Nucleus accumbens (tissue), 56 donors: Measurements from ENCODE around the gene PDE7B.
"Not testable (repeated sequence)": the region's sequence is repeated elsewhere in the genome, so short reads cannot be mapped to it uniquely, and the experiment has no call there.

ENCODE experiments used
- DNase-seq, 56 donors: peaks; one replicate each; lab custom pipeline; 2025; lab: John Stamatoyannopoulos, UW

Gene PDE7B

DNA sequence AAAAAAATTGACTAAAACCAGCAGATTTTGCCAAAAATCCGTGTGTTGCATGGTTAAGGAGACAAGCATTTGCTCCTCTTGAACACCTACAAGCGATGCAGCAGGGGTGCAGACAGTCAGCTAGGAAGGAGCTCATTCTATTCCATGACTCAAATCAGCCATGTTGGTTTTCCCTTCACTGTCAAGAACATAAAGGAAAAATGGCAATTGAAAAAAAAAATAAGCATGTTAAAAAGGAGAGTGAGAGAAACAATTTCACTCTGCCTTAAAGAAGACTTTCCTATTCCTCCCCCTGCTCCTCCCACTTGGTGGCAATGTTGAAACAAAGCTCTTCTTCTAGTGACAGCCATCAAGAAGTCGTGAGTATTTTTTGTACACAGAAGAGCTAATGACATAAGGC, 283.2 kb downstream of the PDE7B start:
- peak in 12 of 56 donors; percentile 5 to 69 (median 32) for DNase-seq

DNA sequence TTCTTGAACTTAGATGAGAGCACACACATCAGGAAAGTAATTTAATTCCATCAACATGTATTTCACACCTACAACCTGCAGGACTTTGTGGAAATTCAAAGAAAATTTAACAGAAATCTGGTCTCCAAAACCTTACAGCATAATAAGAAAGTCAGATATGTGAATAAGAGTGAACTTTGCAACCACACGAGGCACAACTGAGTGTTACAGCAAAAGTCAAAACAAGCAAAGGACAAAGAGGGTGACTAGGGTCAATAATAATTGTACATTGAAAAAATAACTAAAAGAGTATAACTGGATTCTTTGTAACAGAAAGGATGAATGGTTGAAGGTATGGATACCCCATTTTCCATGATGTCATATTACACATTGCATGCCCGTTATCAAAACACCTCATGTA, 284.8 kb downstream of the PDE7B start:
- no peak for DNase-seq

DNA sequence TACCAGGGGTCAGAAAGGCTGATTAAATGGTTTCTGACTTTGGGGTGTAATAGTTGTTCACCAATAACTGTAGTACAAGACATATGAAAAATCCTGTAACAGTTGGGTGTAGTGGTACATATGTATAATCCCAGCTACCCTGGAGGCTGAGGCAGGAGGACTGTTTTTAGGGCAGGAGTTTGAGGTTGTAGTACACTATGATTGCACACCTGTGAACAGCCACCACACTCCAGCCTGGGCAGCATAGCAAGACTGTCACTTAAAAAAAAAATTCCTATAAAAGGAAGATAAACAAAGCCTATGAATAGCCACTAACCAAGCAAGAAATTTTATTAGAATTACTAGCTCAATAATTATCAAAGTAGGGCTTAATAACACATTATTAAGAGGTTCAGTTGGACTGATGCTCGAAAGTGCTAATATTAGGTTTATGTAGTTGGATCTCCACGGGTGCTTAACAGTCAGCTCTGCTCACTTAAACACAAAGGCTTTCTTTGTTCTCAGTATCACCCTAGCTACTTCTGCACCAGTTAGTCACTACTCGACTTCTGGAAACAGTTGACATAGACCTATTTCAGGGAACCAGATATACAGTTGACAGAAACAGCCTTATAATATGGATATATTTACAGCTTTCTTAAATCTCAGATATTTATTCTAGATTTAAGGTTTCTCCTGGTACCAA, 285.6 kb downstream of the PDE7B start:
- DNase-seq, result no peak

DNA sequence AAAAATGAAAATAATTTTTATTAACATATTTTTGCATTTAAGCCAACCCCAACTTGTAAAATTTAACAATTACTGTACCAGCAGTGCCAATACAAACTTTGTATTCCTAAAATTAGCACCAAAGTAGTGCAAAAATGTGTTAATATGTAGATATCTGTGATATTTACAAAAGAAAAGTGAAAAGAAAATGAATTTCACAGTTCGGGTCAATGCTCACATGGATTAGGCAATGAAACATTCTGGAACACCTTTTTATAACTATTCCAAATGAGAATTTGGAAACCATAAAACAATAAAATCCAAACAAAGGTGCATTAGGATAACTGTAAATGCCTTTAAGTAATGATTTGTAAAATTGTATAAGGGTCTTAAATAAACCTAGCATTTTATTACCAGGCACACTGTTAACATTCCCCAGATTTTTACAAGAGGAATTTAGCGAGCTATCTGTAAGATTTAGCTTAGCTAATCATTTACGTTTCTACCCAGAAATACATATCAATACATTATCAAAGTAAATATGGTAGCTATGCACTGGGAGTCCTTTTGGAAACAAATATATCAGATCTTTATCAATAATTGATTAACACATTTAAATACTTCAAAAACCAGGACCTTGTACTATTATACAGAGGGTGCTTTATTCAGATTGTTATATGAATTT, 286.4 kb downstream of the PDE7B start:
- DNase-seq, result no peak

DNA sequence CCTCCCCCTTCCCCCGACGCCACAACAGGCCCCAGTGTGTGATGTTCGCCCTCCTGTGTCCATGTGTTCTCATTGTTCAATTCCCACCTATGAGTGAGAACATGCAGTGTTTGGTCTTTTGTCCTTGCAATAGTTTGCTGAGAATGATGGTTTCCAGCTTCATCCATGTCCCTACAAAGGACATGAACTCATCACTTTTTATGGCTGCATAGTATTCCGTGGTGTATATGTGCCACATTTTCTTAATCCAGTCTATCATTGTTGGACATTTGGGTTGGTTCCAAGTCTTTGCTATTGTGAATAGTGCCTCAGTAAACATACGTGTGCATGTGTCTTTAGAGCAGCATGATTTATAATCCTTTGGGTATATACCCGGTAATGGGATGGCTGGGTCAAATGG, 287.6 kb downstream of the PDE7B start:
- not testable (repeated sequence) for DNase-seq

DNA sequence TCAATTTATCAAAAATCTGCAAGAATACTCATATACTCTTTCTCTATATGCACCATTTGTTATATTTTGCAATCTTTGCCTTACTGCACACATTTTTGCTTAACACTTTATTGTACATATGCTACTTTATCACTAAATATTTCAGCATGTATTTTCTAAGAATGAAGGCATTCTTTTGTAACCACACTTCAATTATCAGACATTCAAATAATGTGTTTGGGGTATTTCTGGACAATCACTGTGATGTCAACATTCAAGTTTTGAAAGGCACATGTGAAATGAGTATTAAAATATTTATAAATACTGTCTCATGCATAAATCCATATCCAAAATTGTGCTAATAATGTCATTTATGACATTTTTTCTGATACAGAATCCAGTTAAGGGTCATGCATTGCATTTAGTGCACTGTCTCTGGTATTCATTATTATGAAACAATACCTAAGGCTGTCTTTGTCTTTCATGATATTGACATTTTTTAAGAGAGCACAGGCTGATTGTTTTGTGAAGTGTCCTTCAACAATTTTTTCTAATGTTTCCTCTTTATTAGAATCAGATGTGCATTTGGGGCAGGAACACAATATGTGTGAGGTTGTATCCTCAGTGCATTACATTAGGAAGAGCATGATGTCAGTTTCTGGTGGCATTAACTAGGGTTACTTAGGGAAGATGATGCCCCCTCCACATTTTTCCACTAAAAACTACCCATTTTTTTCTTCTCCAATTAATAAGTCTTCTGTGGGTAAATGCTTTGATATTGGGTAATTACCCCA, 292.9 kb downstream of the PDE7B start:
- no peak for DNase-seq

DNA sequence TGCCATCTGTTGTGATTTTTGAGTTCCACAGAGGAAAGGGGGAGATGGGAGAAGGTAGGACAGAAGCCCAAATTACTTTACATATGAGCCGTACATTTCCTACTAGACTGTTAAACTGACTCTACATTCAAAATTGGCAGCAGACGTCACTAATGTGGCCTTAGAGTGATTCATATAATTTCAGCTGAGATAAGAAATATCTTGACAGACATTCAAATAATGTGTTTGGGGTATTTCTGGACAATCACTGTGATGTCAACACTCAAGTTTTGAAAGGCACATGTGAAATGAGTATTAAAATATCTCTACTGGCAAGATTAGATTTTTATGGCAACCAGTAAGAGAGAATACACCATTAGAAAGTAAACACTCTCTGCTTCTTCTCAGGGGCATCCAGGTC, 294.6 kb downstream of the PDE7B start:
- no peak for DNase-seq

DNA sequence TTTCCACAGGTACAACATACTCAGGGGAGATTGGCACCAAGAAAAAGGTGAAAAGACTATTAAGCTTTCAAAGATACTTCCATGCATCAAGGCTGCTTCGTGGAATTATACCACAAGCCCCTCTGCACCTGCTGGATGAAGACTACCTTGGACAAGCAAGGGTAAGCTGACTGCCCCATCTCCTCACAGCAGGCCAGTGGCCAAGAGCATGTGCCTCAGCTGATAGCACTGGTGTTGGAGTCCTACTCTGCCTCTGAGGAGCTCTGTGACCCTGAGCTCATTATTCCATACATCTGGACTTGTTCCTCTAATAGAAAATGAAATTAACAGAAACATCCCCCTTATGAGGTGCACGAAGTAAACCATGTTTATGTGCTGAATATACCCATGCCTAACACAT, 295.8 kb downstream of the PDE7B start:
- no peak for DNase-seq

DNA sequence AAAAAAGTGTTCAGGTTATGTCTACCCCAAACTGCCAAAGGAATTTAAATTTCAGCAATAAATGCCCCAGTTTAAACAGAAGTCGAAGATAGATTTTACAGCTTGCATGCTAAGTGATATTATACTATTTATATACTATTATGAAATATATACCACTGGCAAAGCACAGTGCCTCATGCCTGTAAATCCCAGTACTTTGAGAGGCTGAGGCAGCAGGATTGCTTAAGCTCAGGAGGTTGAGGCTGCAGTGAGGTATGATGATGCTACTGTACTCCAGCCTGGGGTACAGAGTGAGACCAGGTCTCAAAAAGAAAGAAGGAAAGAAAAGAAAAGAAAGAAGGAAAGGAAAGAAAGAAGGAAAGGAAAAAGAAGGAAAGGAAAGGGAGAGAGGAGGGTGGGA, 296.6 kb downstream of the PDE7B start:
- DNase-seq, result no peak

DNA sequence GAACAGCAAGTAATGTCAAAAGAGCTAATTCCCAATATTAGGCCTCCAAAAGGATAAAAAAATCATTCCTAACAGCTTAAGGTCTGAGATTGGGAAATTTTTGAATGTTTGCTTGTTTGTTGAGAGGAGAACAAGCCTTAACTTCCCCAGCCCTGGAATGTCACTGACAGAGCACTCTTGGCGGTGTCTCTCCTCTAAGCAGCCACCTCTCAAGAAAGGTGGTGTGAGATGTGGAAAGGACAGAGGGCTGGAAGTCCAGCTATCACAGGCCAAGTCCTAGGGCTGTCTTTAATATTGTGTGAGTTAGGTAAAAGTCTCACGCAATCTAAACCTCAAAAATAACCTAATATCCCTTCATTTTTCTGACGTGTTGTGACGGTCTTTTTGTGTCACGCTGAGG, 297.0 kb downstream of the PDE7B start:
- no peak for DNase-seq

DNA sequence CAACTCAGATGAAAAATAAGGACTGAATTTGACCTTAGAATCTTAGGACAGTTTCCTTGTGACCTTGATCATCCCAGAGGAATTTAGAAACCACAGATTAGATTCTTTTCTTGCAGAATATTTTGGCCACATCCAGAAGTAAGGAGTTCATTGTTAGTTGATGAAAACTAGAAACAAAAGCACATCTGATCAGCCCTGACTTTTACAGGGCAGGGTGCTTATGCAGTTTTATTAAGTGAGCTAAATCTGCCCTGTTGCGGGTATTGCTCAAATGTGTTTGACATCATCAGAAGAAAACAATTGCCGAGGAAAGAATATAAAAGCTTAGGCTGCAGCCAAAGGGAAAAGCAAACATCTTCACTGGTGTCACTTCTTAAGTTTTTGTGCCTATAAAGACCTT, 297.8 kb downstream of the PDE7B start:
- DNase-seq, result no peak

DNA sequence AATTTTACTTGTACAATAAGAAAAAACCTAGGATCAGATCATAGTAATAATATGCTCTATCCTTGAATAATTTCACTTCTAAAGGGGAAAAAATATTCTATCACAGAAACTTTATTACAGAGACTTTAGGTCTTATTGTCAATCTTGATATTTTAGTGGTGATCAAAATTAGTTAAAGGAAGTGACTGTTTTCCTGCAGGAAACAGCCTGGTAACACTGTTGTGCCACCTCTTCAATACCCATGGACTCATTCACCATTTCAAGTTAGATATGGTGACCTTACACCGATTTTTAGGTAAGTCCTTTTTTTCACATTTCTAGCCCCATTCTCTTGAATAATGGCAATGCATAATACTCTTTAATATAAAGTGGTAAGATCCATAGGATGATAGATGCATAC, 299.5 kb downstream of the PDE7B start:
- DNase-seq, result no peak

DNA sequence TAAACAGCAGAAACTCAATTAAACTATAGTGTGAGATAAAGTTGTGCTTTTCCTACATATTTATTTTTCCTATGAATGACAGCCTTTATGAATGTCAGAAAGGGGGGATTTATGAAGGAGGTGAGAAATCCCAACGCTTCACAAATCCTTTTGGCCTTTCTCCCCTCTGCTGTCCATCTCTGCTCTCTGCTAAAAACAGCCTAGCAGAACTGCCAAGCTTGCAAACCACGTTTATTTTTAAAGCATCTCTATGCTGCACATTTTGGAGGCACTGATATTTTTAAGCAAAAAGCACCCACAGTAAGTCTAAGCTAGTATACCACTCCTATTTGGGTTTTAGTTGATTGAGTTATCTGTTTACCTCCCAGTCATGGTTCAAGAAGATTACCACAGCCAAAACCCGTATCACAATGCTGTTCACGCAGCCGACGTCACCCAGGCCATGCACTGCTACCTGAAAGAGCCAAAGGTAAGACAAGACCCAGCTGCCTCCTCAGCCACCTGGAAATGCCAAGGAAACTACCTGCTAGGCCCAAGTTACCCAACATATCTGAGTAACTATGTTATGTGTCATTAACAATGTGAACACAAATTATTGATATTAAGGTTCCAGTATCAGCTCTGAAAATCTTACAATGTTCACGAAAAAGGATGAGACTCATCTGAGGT, 302.3 kb downstream of the PDE7B start:
- no peak for DNase-seq

DNA sequence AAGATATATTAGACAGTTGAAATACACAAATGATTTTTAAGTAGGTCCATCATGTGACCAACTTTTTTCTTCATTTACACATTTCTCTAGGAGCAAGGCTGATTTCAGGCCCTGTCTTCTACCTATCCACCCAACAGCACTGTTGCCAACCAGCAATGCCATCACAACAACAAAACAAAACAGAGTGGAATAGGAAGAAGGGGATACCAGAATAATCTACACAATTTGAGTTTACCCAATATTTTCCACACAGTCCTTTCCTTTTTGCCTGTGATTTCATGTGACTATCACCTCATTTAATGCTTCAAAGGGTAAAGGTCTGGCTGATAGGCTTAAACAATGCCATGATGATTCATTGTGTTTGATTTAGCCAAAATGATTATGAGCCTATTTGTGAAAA, 303.7 kb downstream of the PDE7B start:
- no peak for DNase-seq

DNA sequence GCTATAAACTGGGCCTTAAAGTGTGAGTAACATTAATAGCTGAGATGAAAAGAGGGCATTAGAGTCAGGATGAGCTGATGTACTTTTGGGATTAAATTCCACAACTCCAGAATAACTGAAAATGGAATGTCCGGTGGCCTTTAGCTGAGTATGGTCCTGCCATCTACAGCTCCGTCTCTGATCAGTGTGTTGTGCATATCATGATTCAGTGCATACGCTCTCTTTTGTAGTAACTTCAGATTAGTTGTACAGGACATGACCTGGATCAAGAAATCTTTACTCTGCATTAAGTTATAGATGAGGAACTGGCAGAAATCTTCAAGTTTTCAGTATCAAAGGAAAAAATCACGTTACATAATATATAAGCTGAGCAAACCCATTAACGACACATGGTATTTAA, 306.2 kb downstream of the PDE7B start:
- DNase-seq, result no peak

DNA sequence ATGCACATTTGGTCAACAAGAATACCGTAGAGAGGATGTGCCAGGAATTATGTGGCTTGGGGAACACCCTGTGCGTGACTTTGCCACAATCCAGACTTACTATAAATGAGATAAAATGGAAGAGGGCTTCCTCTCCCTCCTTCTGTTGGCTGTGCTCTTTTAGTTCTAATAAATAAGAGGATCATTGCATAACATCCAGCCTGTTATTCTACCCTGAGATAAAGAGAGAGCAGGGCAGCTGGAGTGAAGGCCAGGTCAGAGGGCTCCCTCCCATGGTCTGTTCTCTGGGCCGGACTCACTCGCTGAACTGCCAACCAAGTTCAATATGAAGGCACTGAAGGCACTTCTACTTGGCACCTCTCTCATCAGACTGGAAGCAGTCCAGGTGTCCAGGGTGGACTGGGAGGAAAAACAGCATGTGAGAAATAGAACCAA, 306.9 kb downstream of the PDE7B start:
- peak in 9 of 56 donors; percentile 2 to 35 (median 4) for DNase-seq

DNA sequence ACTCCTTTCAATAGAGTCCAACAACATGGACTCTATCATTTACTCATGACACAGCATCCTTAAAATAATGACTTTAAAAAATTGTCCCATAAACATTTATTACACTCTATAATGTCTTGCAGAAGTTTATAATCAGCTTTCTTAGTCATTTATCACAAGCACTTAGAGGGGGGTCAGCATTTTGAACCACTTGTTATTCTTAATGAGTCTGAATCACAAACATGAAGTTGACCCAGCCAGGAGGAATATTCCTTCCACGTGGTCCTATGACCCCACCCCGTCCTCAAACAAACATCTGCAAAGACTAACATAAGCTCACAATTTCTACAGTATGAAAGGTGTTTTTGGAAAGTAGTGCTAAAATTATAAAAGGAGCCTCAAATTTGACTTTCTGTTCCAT, 307.5 kb downstream of the PDE7B start:
- no peak for DNase-seq

DNA sequence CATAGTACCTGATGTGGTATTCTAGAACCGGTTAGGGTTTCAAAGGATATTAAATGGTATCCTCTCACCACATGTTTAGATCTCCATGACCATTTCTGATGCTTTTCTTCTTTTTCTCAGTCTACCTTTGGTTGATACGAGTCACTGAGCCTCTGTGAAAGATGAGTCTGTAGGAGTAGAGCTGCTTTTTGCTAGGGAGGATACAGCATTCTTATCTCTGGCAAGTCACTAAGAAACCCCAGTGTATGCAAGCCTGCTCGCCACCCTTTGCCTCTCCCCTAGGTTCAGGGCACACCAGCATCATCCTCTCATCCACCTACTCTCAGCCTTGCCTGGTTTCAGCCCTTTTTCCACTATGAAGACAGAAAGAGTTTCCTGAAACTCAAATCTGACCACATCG, 308.7 kb downstream of the PDE7B start:
- DNase-seq, result no peak

DNA sequence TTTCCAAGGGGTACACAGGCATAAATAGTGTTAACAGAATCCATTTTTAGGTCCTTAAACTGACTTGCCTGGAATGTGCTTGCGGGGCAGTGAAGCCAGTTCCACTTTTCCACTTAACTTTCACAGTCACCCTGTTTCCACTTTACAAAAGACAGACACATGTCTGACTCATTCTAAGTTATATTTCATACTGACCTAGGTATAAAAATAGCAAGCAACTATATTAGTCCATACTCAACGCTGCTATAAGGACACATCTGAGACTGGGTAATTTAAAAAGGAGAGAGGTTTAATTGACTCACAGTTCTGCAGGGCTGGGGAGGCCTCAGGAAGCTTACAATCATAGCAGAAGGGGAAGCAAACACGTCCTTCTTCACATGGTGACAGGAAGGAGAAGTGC, 310.4 kb downstream of the PDE7B start:
- DNase-seq, result no peak

DNA sequence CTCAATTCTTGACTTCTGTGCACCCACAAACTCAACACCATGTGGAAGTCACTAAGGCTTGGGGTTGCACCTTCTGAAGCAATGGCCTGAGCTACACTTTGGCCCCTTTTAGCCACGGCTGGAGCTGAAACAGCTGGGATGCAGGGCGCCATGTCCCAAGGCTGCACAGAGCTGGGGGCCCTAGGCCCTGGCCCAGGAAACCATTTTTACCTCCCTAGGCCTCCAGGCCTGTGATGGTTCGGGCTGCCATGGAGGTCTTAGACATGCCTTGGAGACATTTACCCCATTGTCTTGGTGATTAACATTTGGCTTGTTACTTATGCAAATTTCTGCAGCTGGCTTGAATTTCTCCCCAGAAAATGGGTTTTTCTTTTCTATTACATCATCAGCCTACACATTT, 311.8 kb downstream of the PDE7B start:
- no peak for DNase-seq

DNA sequence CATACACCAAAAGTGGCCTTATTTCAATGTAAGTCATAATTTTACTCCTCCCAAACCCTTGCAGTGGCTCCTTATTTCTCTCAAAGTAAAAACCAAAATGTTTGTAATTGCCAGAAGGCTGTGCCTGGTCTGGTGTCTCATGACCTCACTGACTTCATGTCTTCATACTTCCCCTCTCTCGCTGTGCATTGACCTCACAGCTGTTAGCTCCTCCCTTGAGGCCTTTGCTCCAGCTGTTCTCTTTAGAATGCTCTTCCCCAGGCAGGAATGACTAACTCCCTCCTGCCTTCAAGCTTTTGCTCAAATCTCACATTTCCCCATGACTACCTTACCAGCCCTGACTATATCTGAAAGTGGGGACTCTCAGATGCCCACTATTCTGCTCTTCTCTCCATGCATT, 315.3 kb downstream of the PDE7B start:
- no peak for DNase-seq
